IPS-NIHi7 (cell line): ENCODE results near the gene EMILIN1.

ENCODE experiments used
- DNase-seq: peaks from one replicate; pipeline ENCODE4 v3.0.0; 2012; ENCODE audit warnings: mixed read lengths; ENCODE audit errors: extremely low spot score

EMILIN1 gene

DNA sequence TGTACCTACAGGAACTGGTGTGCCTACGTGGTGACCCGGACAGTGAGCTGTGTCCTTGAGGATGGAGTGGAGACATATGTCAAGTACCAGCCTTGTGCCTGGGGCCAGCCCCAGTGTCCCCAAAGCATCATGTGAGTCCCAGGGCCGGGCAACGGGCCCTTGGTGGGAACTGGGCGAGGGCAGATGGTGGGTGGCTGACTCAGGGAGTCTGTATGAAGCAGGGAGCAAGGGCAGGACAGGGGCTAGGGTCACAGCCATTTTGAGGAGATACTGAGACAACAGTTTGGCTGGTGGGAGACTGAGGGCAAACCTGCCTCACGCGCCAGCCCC lies 1.7 kb downstream of the EMILIN1 start:
- no peak for DNase-seq

DNA sequence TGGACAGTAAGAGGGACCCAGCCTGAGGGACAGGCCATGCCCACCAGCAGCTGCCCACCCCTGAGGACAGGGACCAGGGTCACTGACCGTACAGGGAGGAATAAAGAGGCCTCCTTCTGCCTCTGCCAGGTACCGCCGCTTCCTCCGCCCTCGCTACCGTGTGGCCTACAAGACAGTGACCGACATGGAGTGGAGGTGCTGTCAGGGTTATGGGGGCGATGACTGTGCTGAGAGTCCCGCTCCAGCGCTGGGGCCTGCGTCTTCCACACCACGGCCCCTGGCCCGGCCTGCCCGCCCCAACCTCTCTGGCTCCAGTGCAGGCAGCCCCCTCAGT lies 2.2 kb downstream of the EMILIN1 start:
- DNase-seq, result no peak

DNA sequence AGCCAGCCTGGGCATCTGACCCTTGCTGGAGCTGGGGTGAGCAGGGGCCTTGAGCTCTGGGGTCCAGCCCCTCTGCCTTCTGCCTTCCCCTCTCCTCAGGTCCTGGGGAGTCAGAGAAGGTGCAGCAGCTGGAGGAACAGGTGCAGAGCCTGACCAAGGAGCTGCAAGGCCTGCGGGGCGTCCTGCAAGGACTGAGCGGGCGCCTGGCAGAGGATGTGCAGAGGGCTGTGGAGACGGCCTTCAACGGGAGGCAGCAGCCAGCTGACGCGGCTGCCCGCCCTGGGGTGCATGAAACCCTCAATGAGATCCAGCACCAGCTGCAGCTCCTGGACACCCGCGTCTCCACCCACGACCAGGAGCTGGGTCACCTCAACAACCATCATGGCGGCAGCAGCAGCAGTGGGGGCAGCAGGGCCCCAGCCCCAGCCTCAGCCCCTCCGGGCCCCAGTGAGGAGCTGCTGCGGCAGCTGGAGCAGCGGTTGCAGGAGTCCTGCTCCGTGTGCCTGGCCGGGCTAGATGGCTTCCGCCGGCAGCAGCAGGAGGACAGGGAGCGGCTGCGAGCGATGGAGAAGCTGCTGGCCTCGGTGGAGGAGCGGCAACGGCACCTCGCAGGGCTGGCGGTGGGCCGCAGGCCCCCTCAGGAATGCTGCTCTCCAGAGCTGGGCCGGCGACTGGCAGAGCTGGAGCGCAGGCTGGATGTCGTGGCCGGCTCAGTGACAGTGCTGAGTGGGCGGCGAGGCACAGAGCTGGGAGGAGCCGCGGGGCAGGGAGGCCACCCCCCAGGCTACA lies 3.8 kb downstream of the EMILIN1 start:
- no peak for DNase-seq

GRCh38 chr2:27082773-27083409 lies 4.5 kb downstream of the EMILIN1 start:
- no peak for DNase-seq

- no peak for DNase-seq
These were observed 5.2 kb downstream of the EMILIN1 start for GRCh38 chr2:27083410-27084296.

GRCh38 chr2:27084297-27085061 lies 6.1 kb downstream of the EMILIN1 start:
- no peak for DNase-seq

DNA sequence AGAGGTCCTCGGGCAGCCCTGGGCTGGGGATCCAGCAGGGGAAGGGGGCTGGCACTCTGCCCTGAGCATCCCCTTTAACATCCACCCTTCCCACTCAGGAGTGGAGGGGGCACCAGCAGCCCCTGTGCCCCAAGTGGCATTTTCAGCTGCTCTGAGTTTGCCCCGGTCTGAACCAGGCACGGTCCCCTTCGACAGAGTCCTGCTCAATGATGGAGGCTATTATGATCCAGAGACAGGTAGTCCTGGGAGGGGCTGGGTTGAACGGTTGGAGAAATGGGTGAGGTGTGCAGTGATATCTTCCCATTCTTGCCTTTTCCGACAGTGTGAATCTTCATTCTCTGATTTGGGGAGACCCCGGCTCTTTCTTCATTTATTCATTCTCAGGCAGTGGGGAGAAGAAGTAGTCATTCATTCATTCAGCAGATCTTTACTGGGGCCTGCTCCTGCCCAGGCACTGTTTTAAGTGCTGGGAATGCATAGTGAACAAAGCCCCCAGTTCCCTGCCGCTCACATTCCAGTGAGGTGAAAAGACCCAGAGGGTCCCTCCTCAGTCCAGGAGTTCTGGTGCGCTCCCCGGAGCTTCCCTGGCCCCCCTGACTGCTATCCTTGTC lies 6.8 kb downstream of the EMILIN1 start:
- DNase-seq, result no peak

GRCh38 chr2:27085673-27086089 lies 7.3 kb downstream of the EMILIN1 start:
- peak; percentile 55 for DNase-seq

GRCh38 chr2:27086090-27086723 lies 7.8 kb downstream of the EMILIN1 start:
- DNase-seq, result peak; percentile 97

DNA sequence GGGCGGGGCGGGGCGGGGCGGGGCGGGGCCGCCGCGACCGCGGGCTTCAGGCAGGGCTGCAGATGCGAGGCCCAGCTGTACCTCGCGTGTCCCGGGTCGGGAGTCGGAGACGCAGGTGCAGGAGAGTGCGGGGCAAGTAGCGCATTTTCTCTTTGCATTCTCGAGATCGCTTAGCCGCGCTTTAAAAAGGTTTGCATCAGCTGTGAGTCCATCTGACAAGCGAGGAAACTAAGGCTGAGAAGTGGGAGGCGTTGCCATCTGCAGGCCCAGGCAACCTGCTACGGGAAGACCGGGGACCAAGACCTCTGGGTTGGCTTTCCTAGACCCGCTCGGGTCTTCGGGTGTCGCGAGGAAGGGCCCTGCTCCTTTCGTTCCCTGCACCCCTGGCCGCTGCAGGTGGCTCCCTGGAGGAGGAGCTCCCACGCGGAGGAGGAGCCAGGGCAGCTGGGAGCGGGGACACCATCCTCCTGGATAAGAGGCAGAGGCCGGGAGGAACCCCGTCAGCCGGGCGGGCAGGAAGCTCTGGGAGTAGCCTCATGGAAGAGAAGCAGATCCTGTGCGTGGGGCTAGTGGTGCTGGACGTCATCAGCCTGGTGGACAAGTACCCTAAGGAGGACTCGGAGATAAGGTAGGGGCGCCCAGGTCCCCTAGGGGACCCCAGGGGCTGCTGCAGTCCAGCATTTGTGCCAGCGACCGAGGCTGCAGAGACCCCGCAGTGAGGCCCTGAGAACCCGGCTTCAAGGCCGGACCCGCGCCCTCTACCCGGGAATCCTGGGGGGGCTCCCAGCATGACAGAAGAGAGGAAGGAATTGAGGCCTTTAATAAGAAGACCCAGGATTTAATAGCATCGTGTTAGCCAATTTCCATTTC lies 8.5 kb downstream of the EMILIN1 start, which contains the start of gene KHK:
Gene KHK (plus strand): TSS at position 49 of the 870 bp plus-strand sequence. CDS start 488 bp downstream, at position 537.
- peak; percentile 60 for DNase-seq

DNA sequence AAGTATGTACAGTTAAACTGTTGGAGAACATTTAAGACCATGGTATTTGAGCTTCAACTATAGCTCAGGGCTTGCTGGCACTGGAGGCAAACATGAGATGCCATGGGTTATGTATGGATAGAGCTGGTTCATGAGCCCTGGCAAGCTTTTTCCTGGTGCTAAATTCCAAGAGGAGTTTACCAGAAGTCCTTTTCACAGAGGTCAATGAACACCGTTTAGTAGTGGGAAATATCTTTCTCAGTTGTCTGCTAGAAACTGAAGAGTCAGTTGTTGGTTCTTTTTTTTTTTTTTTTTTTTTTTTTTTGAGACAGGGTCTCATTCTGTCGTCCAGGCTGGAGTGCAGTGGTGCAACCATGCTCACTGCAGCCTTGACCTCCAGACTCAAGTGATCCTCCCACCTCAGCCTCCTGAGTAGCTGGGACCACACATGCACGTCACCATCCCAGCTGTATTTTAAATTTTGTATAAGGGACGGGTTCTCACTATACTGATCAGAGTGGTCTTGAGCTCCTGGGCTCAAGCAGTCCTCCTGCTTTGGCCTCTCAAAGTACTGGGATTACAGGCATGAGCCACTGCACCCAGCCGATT lies 9.5 kb downstream of the EMILIN1 start:
- no peak for DNase-seq

- DNase-seq, result no peak
These were observed 10.2 kb downstream of the EMILIN1 start for GRCh38 chr2:27088634-27089033.

GRCh38 chr2:27089111-27089954 lies 10.9 kb downstream of the EMILIN1 start:
- no peak for DNase-seq

GRCh38 chr2:27091746-27092695 lies 13.6 kb downstream of the EMILIN1 start:
- DNase-seq, result no peak

- DNase-seq, result no peak
These were observed 14.4 kb downstream of the EMILIN1 start for GRCh38 chr2:27092696-27093429.
